Measurements from ENCODE around the gene SLC38A9. TPM values are rescaled to one million over a fixed set of nuclear protein-coding genes. Genes with fewer than 3 reads are reported as not detected.
"Not testable (repeated sequence)": the region's sequence is repeated elsewhere in the genome, so short reads cannot be mapped to it uniquely, and the experiment has no call there.

SLC38A9 gene
- total RNA-seq, 1 donor from 2014 or later: 25.7 TPM

DNA sequence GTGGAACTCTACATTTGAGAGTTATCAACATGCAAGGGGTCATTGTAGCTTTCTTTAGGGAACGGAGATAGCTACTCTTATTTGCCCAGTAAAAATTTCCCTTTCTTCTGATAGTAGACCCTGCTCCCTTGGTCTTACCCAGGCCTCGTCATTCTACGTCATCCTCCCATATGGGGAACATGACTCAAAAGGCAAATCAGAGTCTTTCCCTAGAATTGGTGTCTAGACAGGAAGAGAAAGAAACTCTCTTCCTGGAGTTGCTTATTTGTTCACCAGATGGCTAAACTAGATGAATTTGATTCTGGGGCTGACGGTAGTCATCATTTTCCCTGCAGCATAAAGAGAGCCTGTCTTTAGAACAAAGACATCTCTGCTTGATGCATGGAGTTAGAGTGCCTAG is 12.2 kb upstream of the SLC38A9 start:
- no peak overlapping the region for H3K27ac Mint-ChIP-seq
- no peak for DNase-seq (ENCODE audit: low spot score)
- no peaks in the 10 kb centered on the region for H3K36me3 Mint-ChIP-seq (ENCODE audit: low read depth)
- no peaks in the 10 kb centered on the region for H3K9me3 Mint-ChIP-seq
- peaks cover 6% of the 10 kb centered on the region for H3K4me1 Mint-ChIP-seq (ENCODE audit: low read depth)
- H3K27me3 Mint-ChIP-seq (ENCODE audit: insufficient read depth): peaks cover 5% of the 10 kb centered on the region
- H3K4me3 Mint-ChIP-seq: no peak overlapping the region
- intact Hi-C loops (cut with micrococcal nuclease): no loop called here

DNA sequence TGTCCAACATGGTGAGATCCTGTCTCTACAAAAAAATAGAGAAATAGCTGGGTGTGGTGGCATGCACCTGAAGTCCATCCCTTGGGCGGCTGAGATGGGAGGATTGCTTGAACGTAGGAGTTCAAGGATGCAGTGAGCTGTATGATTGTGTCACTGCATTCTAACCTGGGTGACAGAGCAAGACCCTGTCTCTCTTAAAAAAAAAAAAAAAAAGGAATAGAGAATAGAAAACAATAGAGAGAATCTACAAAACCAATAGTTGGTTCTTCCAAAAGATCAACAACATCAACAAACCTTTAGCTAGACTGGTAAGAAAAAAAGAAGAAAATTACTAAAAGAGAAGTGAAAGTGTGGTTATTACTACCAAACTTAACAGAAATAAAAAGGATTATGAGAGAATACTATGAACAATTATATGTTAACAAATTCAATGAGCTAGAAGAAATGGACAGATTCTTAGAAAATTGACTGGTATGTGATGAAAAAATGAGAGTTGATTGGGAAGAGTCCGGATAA is 8.1 kb upstream of the SLC38A9 start:
- no peak for DNase-seq (ENCODE audit: low spot score)
- H3K36me3 Mint-ChIP-seq (ENCODE audit: low read depth): peaks cover 7% of the 10 kb centered on the region
- no peak overlapping the region for H3K27ac Mint-ChIP-seq
- peaks cover 6% of the 10 kb centered on the region for H3K4me1 Mint-ChIP-seq (ENCODE audit: low read depth)
- H3K9me3 Mint-ChIP-seq: peaks cover 7% of the 10 kb centered on the region
- intact Hi-C loops (cut with micrococcal nuclease): no loop called here
- H3K27me3 Mint-ChIP-seq (ENCODE audit: insufficient read depth): peaks cover 5% of the 10 kb centered on the region
- no peak overlapping the region for H3K4me3 Mint-ChIP-seq

DNA sequence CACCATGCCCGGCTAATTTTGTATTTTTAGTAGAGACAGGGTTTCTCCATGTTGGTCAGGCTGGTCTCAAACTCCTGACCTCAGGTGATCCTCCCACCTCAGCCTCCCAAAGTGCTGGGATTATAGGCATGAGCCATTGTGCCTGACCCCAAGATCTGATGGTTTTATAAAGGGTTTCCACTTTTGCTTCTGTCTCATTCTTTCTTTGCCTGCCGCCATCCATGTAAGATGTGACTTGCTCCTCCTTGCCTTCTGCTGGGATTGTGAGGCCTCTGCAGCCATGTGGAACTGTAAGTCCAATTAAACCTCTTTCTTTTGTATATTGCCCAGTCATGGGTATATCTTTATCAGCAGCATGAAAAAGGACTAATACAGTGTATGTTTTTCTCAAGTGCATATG is 6.9 kb upstream of the SLC38A9 start:
- H3K9me3 Mint-ChIP-seq; DNase-seq (ENCODE audit: low spot score); H3K27me3 Mint-ChIP-seq (ENCODE audit: insufficient read depth); intact Hi-C loops (cut with micrococcal nuclease); H3K36me3 Mint-ChIP-seq (ENCODE audit: low read depth); H3K4me1 Mint-ChIP-seq (ENCODE audit: low read depth); H3K4me3 Mint-ChIP-seq: not testable (repeated sequence)
- H3K27ac Mint-ChIP-seq: peak overlapping the region; percentile 1

DNA sequence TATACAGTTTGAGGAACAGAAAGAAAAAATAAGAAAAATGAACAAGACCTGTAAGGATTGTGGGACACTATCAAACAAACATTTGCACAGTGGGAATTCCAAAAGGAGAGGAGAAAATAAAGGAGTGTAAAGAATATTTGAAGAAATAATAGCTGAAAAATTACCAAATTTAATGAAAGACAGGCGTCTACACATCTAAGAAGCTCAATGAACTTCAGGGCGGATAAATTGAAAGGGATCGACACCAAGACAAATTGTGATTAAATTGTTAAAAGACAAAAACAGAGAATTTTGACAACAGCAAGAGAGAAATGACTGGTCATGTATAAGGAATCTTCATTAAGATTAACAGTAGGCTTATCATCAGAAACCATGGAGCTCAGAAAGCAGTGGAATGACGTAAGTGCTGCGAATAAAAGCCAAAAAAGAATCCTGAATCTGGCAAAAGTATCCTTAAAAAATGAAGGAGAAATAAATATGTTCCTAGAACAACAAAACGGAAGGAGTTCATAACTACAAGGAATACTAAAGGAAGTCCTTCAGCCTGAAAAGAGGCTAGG is 3.5 kb upstream of the SLC38A9 start:
- intact Hi-C loops (cut with micrococcal nuclease): no loop called here
- peaks cover 19% of the 10 kb centered on the region for H3K4me1 Mint-ChIP-seq (ENCODE audit: low read depth)
- H3K9me3 Mint-ChIP-seq: peaks cover 7% of the 10 kb centered on the region
- no peak for DNase-seq (ENCODE audit: low spot score)
- H3K27ac Mint-ChIP-seq: no peak overlapping the region
- H3K27me3 Mint-ChIP-seq (ENCODE audit: insufficient read depth): no peaks in the 10 kb centered on the region
- H3K36me3 Mint-ChIP-seq (ENCODE audit: low read depth): peaks cover 7% of the 10 kb centered on the region
- no peak overlapping the region for H3K4me3 Mint-ChIP-seq

DNA sequence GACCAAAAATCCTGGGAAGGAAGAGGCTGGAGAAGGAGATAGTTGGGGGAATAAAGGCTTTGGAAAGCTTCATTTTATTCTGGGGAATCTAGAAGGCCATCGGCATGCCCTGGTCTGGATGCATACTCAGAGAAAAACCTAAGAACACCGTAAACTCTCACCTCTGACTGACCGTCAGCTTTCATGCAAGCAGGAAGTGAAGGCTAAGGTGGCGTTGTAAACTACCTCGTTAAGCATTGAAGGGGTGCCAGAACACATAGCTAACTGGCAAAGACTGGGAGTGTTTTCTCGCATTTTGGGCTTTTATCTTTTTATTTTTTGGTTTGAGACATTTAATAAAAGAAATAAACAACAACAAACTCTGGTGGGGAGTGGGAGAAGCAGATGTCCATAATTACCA is 2.6 kb upstream of the SLC38A9 start:
- peaks cover 19% of the 10 kb centered on the region for H3K4me1 Mint-ChIP-seq (ENCODE audit: low read depth)
- DNase-seq (ENCODE audit: low spot score): no peak
- H3K27ac Mint-ChIP-seq: no peak overlapping the region
- peaks cover 7% of the 10 kb centered on the region for H3K9me3 Mint-ChIP-seq
- no peak overlapping the region for H3K4me3 Mint-ChIP-seq
- intact Hi-C loops (cut with micrococcal nuclease): loop anchor here (5.0 kb wide), 3 partner anchors 48 to 1458 kb away; partner anchors contain the start of gene GPBP1
- H3K36me3 Mint-ChIP-seq (ENCODE audit: low read depth): peaks cover 7% of the 10 kb centered on the region
- H3K27me3 Mint-ChIP-seq (ENCODE audit: insufficient read depth): no peaks in the 10 kb centered on the region

DNA sequence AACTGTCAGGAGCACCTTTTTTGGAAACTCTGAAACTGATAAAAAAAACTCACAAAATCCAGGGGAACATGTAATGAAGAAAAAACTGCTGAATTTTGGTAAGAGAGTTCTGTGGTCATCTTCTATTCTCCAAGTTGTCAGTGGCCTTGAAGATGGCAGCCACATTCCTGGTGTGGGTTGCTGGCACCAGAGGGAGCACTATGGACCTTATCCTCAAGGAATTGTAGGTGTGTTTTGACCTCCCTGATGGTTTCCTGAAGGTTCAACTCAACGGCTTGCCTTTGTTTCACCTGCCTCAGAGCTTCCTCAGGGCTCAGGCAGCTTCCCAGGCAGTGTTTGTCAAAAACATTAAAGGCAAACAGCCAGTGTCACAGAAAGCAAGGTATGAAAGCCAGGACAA is 2.2 kb upstream of the SLC38A9 start:
- Mint-ChIP-seq H3K27ac (no peak overlapping the region), H3K36me3 (ENCODE audit: low read depth) (peaks cover 7% of the 10 kb centered on the region), H3K4me1 (ENCODE audit: low read depth) (peaks cover 19% of the 10 kb centered on the region), H3K4me3 (no peak overlapping the region), H3K27me3 (ENCODE audit: insufficient read depth) (no peaks in the 10 kb centered on the region), H3K9me3 (peaks cover 7% of the 10 kb centered on the region)
- no peak for DNase-seq (ENCODE audit: low spot score)
- intact Hi-C loops (cut with micrococcal nuclease): loop anchor here (5.0 kb wide), 3 partner anchors 48 to 1458 kb away; partner anchors contain the start of gene GPBP1

DNA sequence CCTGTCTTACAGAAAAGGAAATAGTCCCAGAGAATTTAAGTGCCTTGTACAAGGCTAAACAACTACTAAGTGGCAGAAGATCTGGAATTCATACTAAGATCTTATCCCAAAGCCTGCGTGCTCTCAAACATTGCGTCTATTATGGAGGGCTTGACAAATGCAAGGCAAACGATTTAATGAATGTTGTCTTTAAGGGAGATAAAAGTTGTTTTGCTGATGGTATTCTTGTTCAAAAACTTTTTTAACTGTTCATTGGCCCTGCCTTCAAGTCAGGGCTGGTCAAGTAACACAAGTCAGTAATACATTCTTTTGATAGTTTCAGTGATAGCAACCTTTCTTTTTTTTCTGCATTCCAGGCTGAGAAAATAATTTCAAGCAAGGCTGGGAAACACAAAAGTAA is 1.7 kb upstream of the SLC38A9 start:
- H3K27me3 Mint-ChIP-seq (ENCODE audit: insufficient read depth): no peaks in the 10 kb centered on the region
- peaks cover 7% of the 10 kb centered on the region for H3K9me3 Mint-ChIP-seq
- no peak for DNase-seq (ENCODE audit: low spot score)
- H3K4me1 Mint-ChIP-seq (ENCODE audit: low read depth): peaks cover 24% of the 10 kb centered on the region
- H3K36me3 Mint-ChIP-seq (ENCODE audit: low read depth): peaks cover 8% of the 10 kb centered on the region
- intact Hi-C loops (cut with micrococcal nuclease): loop anchor here (2.0 to 5.0 kb wide), 4 partner anchors 48 to 1458 kb away; partner anchors contain the start of gene GPBP1
- H3K4me3 Mint-ChIP-seq: no peak overlapping the region
- H3K27ac Mint-ChIP-seq: no peak overlapping the region

DNA sequence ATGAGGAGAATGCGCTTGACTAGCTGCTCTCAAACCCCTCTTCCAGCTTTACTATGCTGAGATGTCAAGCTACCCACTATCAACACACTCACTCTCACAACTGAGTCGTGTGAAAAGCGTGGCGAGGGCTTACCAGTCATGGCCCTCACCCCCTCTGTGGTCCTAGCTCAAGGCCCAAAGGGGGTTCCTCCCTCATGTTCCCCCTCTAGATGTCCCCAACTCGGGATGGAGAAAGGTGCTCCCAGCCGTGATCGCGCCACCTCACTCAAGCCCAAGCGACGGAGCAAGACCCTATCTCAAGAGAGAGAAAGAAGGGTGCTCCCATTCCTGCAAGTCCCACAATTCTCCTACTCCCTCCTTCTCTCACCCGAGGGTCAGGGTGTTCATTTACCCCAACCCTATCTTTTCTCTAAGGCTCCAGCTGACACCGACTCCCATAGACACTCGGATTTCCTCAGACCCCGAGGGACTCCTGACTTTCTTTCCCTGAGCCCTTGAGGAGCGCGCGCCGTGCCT is 559 bp downstream of the SLC38A9 start:
- Mint-ChIP-seq H3K27me3 (ENCODE audit: insufficient read depth) (no peaks in the 10 kb centered on the region), H3K36me3 (ENCODE audit: low read depth) (peaks cover 15% of the 10 kb centered on the region), H3K4me1 (ENCODE audit: low read depth) (peaks cover 41% of the 10 kb centered on the region), H3K4me3 (peak overlapping the region; percentile 99), H3K27ac (peak overlapping the region; percentile 91), H3K9me3 (peaks cover 1% of the 10 kb centered on the region)
- DNase-seq (ENCODE audit: low spot score): no peak
- intact Hi-C loops (cut with micrococcal nuclease): loop anchor here (1.0 to 5.0 kb wide), 8 partner anchors 51 to 1461 kb away; partner anchors contain the start of genes CDC20B and GPBP1

DNA sequence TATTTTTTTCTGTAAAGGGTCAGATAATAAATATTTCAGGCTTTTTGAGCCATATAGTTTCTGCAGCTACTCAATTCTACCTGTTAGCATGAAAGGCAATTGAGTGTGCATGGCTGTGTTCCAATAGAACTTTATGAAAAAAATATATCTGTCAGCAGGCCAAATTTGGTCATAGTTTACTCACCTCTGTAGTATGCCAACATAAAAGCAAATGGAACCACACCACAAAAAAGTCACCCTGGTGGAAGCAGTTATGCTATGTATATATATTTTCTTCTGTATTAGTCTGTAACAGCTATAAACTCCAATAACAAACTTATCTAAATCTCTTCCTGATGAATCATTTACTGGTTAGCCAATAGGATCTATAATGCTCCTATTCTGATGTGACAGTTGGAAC is 3.4 kb downstream of the SLC38A9 start:
- Mint-ChIP-seq H3K9me3 (no peaks in the 10 kb centered on the region), H3K4me3 (no peak overlapping the region), H3K27me3 (ENCODE audit: insufficient read depth) (no peaks in the 10 kb centered on the region), H3K36me3 (ENCODE audit: low read depth) (peaks cover 17% of the 10 kb centered on the region), H3K4me1 (ENCODE audit: low read depth) (peaks cover 46% of the 10 kb centered on the region), H3K27ac (no peak overlapping the region)
- DNase-seq (ENCODE audit: low spot score): no peak
- intact Hi-C loops (cut with micrococcal nuclease): no loop called here

DNA sequence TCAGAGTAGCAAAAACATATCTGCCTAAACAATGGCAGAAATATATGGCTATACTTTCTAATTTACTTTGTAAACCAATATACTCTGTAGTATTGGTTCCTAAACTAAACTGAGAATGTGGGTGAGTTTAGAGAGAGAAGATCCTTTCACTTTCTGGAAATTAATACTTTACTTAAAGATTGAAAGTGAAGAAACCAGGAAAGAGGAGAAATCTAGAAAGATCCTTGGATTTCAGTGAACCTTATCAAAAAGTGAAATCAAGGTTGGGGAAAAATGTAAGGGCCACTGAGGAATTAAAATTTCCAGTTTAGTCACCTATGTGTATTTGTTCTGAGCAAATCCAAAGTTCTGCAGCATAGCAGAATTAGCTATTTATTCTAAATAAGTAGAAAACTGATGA is 5.9 kb downstream of the SLC38A9 start:
- H3K36me3 Mint-ChIP-seq (ENCODE audit: low read depth): peaks cover 19% of the 10 kb centered on the region
- intact Hi-C loops (cut with micrococcal nuclease): no loop called here
- DNase-seq (ENCODE audit: low spot score): no peak

DNA sequence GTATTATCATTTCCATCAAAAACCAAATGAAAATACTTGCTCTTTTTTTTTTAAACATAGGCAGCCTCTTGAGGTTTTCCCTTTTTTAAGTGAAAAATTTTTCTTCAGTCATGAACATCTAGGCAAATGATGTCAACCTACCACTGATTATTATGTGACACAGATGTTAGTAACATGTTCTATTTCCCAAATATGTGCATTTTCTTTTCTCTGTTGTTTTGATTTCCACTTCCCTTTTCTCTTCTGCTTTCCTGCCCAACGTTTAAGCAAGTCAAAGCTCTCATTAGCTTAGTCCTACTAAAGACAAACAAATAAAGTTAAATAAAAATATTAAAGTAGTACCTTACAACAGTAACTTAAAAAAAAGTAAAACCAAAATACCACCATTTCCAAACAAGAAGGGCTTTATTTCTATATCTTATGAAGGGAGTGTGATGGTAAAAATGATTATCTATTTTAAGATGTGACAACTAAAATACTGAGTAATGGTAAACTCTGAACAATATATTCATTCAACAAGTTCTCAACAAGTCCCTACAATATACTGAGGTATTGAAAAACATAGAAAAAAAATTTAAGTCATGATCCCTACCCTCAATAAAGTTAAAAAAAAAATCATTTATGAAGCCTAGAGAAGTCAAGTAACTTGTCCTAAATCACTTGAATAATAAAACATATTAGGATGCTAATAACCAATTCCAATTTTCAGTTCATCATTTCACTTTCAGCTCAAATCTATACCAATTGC is 9.4 kb downstream of the SLC38A9 start:
- intact Hi-C loops (cut with micrococcal nuclease): no loop called here
- no peaks in the 10 kb centered on the region for H3K9me3 Mint-ChIP-seq
- H3K27ac Mint-ChIP-seq: no peak overlapping the region

More for the DNA sequence above, 5.9 kb downstream of the SLC38A9 start:
- no peak overlapping the region for H3K4me3 Mint-ChIP-seq
- no peaks in the 10 kb centered on the region for H3K27me3 Mint-ChIP-seq (ENCODE audit: insufficient read depth)
- no peaks in the 10 kb centered on the region for H3K9me3 Mint-ChIP-seq
- H3K4me1 Mint-ChIP-seq (ENCODE audit: low read depth): peaks cover 40% of the 10 kb centered on the region
- H3K27ac Mint-ChIP-seq: no peak overlapping the region

DNA sequence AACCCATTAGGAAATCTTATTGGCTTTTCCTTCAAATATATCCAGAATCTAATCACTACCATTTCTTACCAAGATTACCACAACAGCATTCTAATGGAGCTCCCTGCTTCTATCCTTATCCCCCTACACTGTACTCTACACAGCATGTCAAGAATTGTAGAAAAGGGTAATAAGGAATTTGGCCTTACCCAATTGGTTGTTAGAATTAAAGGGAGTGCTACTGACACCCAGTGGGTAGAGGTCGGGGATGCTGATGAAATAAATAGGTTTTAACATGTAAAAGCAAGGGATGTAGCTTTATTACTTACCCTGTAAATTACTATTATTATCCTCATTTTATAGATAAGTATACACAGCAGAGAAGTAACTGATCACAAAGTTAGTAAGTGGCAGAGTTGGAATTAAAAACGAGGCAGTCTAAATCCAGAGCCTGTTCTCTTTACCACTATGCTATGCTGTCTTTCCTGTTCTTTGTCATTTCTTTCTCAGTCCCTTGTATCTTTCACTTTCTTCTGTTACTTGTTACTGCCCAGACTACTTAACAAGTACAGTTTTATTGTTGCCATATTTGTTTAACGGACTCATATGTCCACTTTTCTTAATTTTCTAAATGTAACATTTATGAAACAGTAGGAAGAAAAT is 10.5 kb downstream of the SLC38A9 start:
- intact Hi-C loops (cut with micrococcal nuclease): no loop called here

More for the DNA sequence above, 9.4 kb downstream of the SLC38A9 start:
- no peaks in the 10 kb centered on the region for H3K27me3 Mint-ChIP-seq (ENCODE audit: insufficient read depth)
- peaks cover 32% of the 10 kb centered on the region for H3K4me1 Mint-ChIP-seq (ENCODE audit: low read depth)
- peaks cover 19% of the 10 kb centered on the region for H3K36me3 Mint-ChIP-seq (ENCODE audit: low read depth)
- H3K4me3 Mint-ChIP-seq: no peak overlapping the region
- no peak for DNase-seq (ENCODE audit: low spot score)

DNA sequence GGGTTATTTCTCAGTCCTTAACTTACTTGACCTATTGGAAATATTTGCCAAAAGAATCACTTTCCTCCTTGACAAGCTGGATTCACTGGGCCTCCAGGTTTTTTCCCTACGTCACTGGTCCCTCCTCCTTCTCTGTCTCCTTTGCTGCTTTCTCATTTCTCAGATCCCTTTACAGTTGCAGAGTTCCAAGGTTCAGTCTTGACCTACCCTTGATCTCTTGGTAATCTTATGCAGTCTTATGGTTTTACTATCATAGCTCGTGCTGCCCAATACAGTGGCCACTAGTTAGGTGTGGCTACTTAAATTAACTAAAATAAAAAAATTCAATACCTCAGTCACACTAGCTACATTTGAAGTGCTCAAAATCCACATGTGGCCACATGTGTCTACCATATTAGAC is 11.4 kb downstream of the SLC38A9 start:
- intact Hi-C loops (cut with micrococcal nuclease): no loop called here
- H3K27me3 Mint-ChIP-seq (ENCODE audit: insufficient read depth): no peaks in the 10 kb centered on the region
- H3K4me3 Mint-ChIP-seq: no peak overlapping the region
- no peak for DNase-seq (ENCODE audit: low spot score)
- peaks cover 20% of the 10 kb centered on the region for H3K4me1 Mint-ChIP-seq (ENCODE audit: low read depth)
- no peak overlapping the region for H3K27ac Mint-ChIP-seq
- H3K9me3 Mint-ChIP-seq: no peaks in the 10 kb centered on the region
- peaks cover 15% of the 10 kb centered on the region for H3K36me3 Mint-ChIP-seq (ENCODE audit: low read depth)

More for the DNA sequence above, 10.5 kb downstream of the SLC38A9 start:
- Mint-ChIP-seq H3K27ac (no peak overlapping the region), H3K9me3 (no peaks in the 10 kb centered on the region), H3K4me3 (no peak overlapping the region), H3K4me1 (ENCODE audit: low read depth) (peaks cover 25% of the 10 kb centered on the region), H3K36me3 (ENCODE audit: low read depth) (peaks cover 15% of the 10 kb centered on the region), H3K27me3 (ENCODE audit: insufficient read depth) (no peaks in the 10 kb centered on the region)
- no peak for DNase-seq (ENCODE audit: low spot score)
